GM18951 (cell line): ENCODE results near the gene SMCO2.

ENCODE experiments used
- POLR2A ChIP-seq: IDR thresholded peaks from 4 replicates; pipeline ENCODE4 v1.6.1; 2011; ENCODE audit warnings: mild to moderate bottlenecking; ENCODE audit not compliant: insufficient read length, insufficient read depth; ENCODE audit errors: extremely low read depth
- in situ Hi-C: fragments of 300-500 bp; cut with MboI; formaldehyde crosslinking; loops from one replicate; pipeline ENCODE4 v1.12.0; 2022; ENCODE audit warnings: low sequenced_read_pairs, mixed read lengths, inconsistent platforms; ENCODE audit not compliant: unreplicated experiment

The SMCO2 gene

DNA sequence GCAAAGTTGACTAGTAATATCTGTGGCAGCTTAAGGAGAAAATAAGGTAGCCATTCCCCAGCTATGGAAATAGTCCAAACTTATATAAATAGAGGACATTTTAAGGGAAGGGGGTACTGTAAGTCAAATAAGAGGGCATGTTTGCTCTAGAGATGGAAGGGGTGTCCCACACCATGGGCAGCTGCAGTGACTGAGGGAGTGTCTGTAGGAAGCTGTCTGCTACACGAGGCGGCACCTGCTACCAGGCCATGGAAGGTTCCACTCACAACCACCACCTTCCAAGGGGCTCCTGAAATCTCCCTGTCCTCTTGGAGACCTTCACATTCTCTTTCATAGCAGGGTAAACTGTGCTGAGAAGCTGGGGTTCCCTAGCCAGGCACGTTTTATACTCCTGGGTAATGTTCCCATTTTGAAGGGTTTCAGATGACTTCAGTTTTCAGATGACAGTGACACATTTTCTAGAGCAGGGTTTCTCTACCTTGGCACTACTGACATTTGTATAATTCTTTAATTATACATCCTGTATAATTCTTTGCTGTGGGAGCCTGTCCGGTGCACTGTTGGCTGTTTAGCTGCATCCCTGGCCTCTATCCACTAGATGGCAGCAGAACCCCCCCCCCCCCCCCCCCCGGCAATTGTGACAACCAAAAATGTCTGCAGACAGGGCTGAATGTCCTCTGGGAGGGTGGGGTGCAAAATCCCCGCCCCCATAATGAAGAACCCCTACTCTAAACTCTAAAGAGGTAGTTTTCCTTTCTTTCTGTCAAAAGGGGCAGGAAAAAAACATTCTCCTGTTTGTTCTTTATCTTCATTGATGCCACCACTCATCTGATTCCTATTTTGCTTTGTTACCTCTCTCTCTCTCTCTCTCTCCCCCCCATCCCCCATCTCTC, 11.6 kb upstream of the SMCO2 start:
- in situ Hi-C loops: no loop called here
- no peak for TF ChIP-seq POLR2A

DNA sequence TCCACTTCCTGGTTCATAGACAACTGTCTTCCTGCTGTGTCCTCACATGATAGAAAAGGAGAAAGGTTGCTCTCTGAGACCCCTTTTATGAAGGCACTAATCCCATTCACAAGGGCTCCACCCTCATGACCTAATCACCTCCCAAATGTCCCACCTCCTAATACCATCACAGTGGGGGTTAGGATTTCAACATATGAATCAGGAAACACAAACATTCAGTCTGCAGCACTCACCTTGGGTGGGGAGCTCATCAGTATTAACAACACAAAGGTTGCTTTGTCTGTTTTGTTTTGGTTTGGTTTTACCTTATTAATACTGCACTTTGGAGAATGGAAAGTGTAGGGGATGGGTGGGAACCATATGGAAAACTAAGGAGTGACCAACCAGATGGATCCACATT, 10.5 kb upstream of the SMCO2 start:
- in situ Hi-C loops: no loop called here
- TF ChIP-seq POLR2A: no peak

DNA sequence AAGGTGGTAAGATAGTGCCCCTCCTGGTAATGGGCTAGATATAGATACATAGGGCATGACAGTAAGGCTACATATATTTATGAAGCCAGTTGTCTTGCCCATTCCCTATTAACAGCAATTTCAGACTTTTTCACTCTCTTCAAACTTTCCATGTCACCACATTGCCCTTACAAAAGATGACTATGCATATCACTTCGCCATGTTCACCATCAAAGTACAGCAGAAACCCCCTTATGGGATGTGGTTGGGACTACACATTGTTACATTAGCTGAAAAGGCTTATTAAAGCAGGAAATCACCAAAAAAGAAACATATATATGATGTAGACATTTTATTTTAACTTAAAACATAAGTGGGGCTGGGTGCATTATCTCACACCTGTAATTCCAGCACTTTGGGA, 9.8 kb upstream of the SMCO2 start:
- in situ Hi-C loops: no loop called here
- TF ChIP-seq POLR2A: no peak

DNA sequence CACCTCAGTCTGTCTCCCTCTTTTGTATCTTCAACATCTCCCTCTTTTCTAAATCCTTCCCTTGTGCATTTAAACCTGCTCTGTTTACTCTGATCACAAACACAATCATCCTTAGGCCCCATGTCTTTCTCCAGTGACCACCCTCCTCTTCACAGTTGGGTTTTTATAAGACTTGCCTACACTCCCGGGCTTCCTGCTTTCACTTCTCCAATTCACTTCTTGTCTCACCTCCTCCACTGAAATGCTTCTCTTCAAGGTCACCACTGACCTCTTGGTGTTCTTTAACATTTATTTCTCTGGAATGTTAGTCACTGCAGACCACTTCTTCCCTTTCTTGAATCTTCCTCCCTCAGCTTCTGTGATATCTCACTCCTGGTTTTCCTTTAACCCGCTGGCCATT, 8.7 kb upstream of the SMCO2 start:
- no peak for TF ChIP-seq POLR2A
- in situ Hi-C loops: no loop called here

DNA sequence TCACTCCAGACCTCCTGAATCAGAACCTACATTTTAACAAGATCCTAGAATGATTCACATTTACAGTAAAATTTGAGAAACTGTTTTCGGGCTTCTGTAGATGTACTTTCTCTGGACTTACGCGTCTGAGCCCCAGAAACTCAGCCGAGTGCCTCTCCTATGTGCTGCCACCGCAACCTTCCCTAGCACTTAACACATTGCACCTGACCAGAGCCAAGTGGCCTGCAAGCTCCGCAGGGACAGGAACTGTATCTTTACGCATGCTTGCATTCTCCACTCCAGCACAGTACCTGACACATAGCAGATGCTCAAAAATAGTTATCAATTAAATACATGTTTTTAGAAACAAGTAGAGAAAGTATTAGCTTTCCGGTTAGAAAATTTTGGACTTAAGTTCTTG, 1.2 kb downstream of the SMCO2 start:
- no peak for TF ChIP-seq POLR2A
- in situ Hi-C loops: no loop called here

DNA sequence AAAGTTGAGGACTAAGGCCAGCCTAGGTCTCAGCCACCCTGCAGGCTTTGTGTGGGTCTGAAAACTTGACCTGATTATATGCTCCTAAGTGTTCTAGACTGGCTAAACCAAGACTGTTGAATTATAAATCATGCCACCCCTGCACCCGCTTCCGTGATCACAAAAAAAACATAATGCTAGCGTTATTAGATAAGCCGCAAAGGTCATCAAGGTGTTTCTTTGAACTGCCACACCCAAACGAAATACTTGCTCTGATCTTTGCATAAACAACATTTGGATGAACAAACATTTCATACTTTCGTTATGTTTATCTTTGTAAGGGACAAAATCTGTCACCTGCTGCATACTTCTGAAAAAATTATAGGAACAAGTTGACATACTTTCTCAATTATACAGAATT, 2.5 kb downstream of the SMCO2 start:
- in situ Hi-C loops: no loop called here
- TF ChIP-seq POLR2A: no peak

DNA sequence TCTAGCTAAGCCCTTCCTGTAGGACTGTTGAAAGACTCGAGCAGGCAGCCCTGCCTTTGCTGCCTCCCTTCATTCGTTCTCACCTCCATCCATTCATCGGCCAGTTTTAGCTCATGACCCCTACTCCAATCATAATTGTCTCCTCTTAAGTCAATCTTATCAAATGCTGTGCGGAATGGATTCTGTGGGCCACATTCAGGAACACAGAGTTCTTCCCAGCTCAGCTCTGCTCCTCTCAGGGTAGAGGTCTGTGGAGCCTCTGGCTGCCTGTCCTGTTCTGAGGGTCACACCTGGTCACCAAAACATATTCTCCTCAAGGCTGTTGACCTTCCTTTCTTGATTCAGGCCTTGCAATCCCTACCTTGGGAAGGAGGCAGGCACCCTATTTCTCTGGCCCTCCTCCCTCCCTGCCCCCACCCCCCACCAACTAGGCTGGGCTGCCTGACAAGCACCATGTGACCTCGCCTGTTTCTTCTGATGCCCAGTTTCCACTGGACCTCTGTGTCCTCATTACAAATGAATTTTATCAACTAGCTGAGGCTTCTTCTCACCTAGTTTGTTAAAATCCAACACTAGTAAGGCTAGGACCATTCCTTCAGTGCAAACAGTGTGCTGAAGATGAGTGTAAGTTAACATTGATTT, 3.5 kb downstream of the SMCO2 start:
- TF ChIP-seq POLR2A: no peak
- in situ Hi-C loops: no loop called here

DNA sequence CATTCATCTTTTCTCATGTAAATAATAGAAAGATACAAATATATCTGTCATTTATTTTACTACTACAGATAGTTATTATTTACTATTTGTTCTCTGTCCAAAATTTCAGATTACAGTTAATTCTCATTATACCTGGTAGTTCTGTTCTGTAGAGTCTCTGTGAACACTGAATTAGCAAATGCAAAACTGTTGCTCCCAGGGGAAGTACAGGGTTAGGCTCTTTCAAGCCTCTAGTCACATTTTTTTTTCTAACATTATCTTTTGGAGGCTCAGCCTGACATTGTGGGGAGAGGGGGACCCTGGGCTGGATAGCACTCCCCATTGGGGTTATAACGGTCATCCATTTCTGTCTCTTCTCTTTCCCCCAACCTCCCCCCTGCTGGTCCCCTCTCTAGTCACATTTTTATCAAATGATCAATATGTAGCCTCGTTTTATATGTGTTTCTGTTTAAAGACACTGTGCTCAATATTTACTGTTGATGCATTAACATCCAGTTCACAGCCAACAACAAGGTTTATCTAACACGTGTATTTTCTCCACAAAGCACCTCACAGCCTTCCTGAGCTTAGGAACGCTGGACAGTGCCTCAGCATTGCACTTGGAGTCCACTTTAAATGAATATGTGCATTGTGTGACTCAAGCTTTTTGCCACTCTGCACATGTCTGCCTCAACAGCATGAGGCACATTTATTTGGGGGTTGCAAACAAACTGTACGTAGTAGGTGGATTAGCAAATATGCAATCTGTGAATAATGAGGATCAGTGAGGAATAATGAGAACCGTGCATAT, 4.7 kb downstream of the SMCO2 start:
- in situ Hi-C loops: no loop called here
- no peak for TF ChIP-seq POLR2A

DNA sequence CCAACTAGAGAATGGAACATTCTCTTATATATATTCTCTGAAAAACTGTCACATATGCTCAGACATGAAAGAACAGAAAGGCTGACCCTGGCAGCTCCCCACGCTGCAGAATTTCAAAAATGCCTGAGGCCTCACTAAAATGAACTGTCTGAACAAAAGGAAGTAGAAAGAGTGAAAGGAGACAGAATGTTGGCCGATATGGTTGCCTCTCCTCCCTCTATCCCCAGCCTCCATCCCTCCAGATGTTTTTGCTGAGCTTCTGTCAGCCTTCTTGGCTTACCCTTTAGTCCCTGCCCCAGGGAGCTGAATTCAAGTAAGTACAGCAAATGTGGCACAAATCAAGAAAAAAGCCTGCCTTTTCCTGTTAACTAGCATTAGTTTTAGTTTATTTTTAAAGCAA, 6.9 kb downstream of the SMCO2 start:
- in situ Hi-C loops: no loop called here
- no peak for TF ChIP-seq POLR2A

DNA sequence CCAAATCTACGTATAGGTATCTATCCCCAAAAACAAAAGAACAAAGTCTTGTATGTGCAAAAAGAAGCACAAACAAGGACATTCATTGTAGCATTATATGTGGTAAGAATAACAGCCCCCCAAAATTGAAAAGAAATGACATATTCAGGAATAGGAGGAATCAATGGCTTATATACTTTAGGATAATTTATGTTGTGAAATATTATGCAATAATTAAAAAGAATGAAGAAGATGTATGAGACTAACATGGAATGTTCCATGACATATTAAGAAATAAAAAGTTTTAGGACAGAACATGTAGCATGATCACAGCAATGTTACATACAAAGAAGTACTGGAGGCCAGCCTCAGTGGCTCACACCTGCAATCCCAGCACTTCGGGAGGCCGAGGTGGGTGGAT, 9.1 kb downstream of the SMCO2 start:
- no peak for TF ChIP-seq POLR2A

DNA sequence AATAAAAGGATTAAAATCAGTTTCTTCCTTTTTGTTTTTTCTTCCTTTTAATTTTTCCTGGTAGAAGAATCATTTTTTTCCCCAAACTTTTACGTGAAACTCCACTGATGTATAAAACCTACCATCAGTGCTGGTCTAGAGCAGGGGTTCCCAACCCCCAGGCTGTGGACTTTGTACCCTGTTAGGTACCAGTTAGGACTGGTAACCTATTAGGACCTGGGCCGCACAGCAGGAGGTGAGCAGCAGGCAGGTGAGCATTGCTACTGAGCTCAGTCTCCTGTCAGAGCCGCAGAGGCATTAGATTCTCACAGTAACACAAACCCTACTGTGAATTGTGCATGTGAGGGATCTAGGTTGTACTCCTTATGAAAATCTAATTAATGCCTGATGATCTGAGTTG, 10.1 kb downstream of the SMCO2 start:
- in situ Hi-C loops: no loop called here
- no peak for TF ChIP-seq POLR2A

More for the DNA sequence above, 9.1 kb downstream of the SMCO2 start:
- in situ Hi-C loops: no loop called here

DNA sequence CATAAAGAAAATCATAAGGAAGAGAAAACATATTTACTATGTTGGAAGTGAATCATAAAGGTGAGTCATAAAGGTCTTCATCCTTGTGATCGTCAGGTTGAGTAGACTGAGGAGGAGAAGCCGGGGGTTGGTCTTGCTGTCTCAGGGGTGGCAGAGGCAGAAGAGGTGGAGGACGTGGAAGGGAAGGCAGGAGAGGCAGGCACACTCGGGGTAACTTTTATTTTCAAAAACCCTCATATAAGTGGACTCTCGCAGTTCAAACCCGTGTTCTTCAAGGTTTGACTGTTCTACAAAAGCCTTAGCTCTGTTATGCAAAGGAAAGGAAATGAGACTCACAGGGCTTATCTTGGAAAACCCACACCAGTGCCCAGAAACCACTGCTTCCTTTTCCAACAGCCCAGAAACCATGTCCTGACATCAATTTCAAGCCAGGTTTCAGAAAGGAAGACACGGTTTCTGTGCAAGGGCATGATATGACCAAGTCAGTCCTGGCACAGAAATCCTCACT, 14.0 kb downstream of the SMCO2 start:
- in situ Hi-C loops: no loop called here
- TF ChIP-seq POLR2A: no peak

DNA sequence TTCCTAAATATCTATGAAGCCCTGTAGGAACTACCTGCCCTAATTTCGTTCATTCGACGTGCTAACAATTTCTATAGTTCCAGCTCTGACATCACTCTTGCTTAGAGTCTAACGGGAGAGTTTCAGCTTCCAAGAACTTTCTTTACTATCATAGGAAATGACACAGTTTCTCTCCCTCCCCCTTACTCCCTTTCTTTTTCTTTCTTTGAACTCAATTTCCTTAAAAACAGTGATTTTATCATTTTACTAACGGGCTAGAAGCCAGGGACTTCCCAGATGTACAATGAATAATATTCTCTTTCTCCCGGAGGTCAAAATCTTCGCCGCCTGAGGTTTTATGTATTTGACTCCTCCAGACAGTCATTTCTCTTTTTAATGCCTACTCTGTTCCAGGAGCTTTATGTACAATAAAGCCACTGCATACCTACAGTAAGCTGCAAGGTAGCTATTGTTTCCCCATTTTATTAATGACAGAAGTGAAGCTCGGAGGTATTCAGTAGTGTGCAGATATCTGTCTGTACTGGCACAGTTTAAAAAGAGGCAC, 15.7 kb downstream of the SMCO2 start:
- TF ChIP-seq POLR2A: no peak
- in situ Hi-C loops: no loop called here
